LoVo (cell line): Measurements from ENCODE around the gene RHBDD2.

Experiments used
- DNase-seq: peaks from one replicate; pipeline ENCODE4 v3.0.0-alpha.2; 2016; ENCODE audit warnings: low spot score

RHBDD2 gene

DNA sequence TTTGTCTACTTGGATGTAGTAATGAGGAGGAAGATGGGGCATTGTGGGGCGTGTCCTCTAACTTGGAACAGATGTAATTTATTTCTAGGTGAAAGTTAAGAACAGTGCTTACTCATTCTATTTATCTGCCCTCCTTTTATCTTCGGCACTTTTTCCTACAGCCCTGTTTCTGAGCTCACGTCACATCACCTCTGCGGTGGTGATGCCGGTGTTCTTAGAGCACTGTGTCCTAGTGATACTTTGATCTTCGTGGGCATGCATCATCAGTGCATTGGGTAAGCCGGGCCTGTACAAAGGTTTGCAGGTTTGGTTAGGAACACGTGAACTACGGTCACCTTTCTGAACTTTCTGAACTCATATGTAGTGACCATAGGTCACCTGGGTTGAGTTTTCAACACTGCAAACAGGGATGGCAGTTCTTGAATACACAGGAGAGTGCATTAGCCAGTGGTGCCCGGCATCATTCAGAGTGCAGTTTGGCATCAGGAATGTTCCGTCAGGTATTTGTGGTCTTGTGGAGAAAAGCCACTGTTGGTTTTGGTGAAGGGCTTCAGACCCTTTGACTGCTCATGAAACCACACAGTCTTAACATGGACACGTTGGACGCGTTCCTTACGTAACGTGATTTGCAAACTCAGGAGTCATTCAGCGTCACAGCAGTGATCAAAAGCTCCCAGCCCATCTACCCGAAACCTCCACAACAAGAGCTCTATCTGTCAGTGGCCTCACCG lies 41.8 kb downstream of the RHBDD2 start:
- peak; percentile 69 for DNase-seq

- no peak for DNase-seq
Observed at GRCh38 chr7:75921479-75921878, 42.6 kb downstream of the RHBDD2 start.

GRCh38 chr7:75922966-75923603 lies 44.3 kb downstream of the RHBDD2 start:
- DNase-seq = no peak

DNA sequence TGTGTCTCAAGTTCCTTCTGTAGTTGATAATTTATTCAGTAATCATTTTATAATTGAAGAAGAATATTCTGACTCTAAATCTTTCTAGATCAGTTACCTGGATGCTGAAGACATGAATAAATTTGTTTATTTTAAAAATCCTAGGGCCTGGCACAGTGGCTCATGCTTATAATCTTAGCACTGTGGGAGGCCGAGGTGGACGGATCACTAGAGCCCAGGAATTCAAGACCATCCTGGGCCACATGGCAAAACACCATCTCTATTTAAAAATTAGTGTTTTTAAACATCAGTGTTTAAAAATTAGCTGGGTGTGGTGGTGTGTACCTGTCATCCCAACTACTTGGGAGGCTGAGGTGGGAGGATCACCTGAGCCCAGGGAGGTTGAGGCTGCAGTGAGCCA lies 45.4 kb downstream of the RHBDD2 start:
- DNase-seq = no peak

- DNase-seq = no peak
Observed at GRCh38 chr7:75924889-75925288, 46.1 kb downstream of the RHBDD2 start.

DNA sequence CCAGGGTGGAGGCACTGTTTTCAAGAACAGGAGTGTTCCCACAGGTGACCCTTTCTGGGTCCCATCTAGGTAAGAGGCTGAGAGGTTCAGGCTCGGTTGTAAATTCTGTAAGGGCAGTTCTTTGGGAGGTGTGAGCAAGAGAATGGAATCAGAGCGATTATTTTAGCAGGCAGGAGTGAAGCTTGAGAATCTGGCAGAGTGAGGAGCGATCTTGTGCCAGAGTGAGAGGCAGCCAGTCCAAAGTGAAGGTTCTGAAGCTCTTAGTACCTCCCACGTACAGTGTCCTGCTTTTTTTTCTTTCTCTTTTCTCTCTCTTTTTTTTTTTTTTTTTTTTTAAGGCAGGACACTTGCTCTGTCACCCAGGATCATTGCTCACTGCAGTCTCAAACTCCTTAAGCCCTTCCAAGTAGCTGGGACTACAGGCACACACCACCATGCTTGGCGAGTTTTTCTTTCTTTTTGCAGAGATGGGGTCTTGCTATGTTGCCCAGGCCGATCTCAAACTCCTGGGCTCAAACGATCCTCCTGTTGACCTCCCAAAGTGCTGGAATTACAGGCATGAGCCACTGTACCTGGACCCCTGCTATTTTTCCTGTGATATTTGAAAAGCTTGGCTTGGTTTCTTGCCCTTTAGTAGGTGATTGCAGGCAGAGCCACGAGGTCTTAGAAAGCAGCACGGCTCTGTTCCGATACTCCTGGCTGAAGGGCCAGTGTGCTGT lies 47.0 kb downstream of the RHBDD2 start:
- no peak for DNase-seq

- no peak for DNase-seq
Observed at GRCh38 chr7:75928568-75928914, 49.7 kb downstream of the RHBDD2 start.

DNA sequence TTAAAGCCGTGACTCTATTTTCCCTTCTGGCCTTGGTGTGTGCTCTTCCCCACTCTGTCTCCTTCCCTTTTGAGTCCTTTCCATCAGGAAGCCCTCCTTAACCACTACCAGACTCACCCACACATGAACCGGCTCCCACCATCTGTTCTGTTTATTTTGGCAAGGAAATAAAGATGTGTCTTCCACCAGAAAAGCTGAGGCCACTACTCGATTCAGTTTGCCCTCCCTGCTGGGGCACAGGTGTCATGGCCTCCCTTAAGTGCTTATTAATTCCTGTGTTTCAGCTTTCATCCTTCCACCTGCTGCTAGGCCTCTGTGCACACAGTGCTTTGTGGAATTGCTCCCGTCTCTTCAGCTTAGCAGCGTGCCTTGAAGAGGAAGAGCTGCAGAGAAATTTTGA lies 52.8 kb downstream of the RHBDD2 start:
- DNase-seq = no peak

- no peak for DNase-seq
Observed at GRCh38 chr7:75937958-75938786, 59.3 kb downstream of the RHBDD2 start.
